Panc1 (cell line): Measurements from ENCODE around the gene TCF15. TPM values are rescaled to one million over a fixed set of nuclear protein-coding genes. Genes with fewer than 3 reads are reported as not detected.

ENCODE experiments used
- ATAC-seq: fragments of 200-7000 bp; cut with Tn5 transposase; 2 replicates; pipeline ENCODE4 v1.9.1; 2020; ENCODE audit warnings: mild to moderate bottlenecking, moderate library complexity
- BruUV-seq: library from RNA; stranded (reverse); fragments of 400-500 nt; replicated peaks from 2 replicates; lab custom pipeline; 2021; lab: Mats Ljungman, UMichigan
- CTCF ChIA-PET: fragments of 300-600 bp; sonication (Branson Sonifier 250); formaldehyde crosslinking; loops from one replicate; lab custom pipeline; 2022; ENCODE audit warnings: antibody characterized with exemption; lab: Charles Lee
- POLR2A ChIA-PET: fragments of 300-600 bp; sonication (Branson Sonifier 250); formaldehyde crosslinking; loops from one replicate; lab custom pipeline; 2022; ENCODE audit warnings: antibody characterized with exemption; lab: Charles Lee
- DNase-seq: peaks from one replicate; pipeline ENCODE4 v3.0.0-alpha.2; 2010; ENCODE audit warnings: low read depth, low spot score
- H3K27ac ChIP-seq: 2 replicates; pipeline ENCODE4 v1.5.1; 2011; ENCODE audit warnings: mild to moderate bottlenecking, low read length, inconsistent platforms
- H3K27me3 ChIP-seq: fragments of 200-500 bp; sonication (Bioruptor generic); 2 replicates; pipeline ENCODE4 v1.6.0; 2014; ENCODE audit warnings: low read length, inconsistent platforms; ENCODE audit not compliant: control insufficient read depth, insufficient read depth
- H3K36me3 ChIP-seq: fragments of 200-500 bp; sonication (Bioruptor generic); 2 replicates; pipeline ENCODE4 v1.5.1; 2014; ENCODE audit warnings: inconsistent platforms, mild to moderate bottlenecking, low read length, moderate library complexity; ENCODE audit not compliant: control insufficient read depth, insufficient read depth
- H3K4me1 ChIP-seq: 2 replicates; pipeline ENCODE4 v1.5.1; 2011; ENCODE audit warnings: inconsistent platforms, mild to moderate bottlenecking, low read length, moderate library complexity; ENCODE audit not compliant: control insufficient read depth, insufficient read depth
- H3K4me3 ChIP-seq, 2 experiments: 2 replicates each; pipeline ENCODE4 v1.5.1; 2011 to 2012; ENCODE audit warnings: low read depth in 2 of 2, low read length in 2 of 2, mild to moderate bottlenecking in 2 of 2, inconsistent platforms in 1 of 2, moderate library complexity in 1 of 2
- H3K9me3 ChIP-seq: fragments of 200-500 bp; sonication (Bioruptor generic); 2 replicates; pipeline ENCODE4 v1.5.1; 2014; ENCODE audit warnings: low read depth, mild to moderate bottlenecking, inconsistent platforms, low read length, moderate library complexity; ENCODE audit not compliant: control insufficient read depth, insufficient read depth
- CTCF ChIP-seq: fragments of 450-650 bp; IDR thresholded peaks from 2 replicates; pipeline ENCODE4 v1.5.1; 2017; ENCODE audit warnings: mild to moderate bottlenecking
- POLR2AphosphoS5 ChIP-seq: IDR thresholded peaks from 2 replicates; pipeline ENCODE4 v1.6.1; 2012; ENCODE audit warnings: mild to moderate bottlenecking, low read depth, low read length, moderate library complexity
- SIN3A ChIP-seq: IDR thresholded peaks from 2 replicates; pipeline ENCODE4 v1.6.1; 2012; ENCODE audit warnings: low read depth, mild to moderate bottlenecking, low read length, moderate library complexity, borderline replicate concordance; ENCODE audit not compliant: insufficient read depth
- TCF7L2 ChIP-seq: IDR thresholded peaks from 2 replicates; pipeline ENCODE4 v1.6.1; 2011; ENCODE audit warnings: mild to moderate bottlenecking, low read depth, low read length, inconsistent platforms
- in situ Hi-C: cut with HindIII; loops from 2 replicates; pipeline ENCODE4 v1.10.0; 2016; ENCODE audit warnings: low sequenced_read_pairs, low pct_unique_long_range_greater_than_20kb
- intact Hi-C: fragments of 100-400 bp; cut with micrococcal nuclease; formaldehyde crosslinking; loops from one replicate; pipeline ENCODE4 v1.10.0; 2022; ENCODE audit not compliant: unreplicated experiment
- total RNA-seq: library from RNA; stranded (reverse); gene quantifications from one replicate; pipeline ENCODE4 v1.2.1, GENCODE V29; 2021; ENCODE audit not compliant: unreplicated experiment
- TF ChIP-seq, protein P1 (sequence below), 2 experiments: IDR thresholded peaks; 2 replicates each; pipeline ENCODE4 v1.6.1; 2011 to 2012; ENCODE audit warnings: low read depth in 2 of 2, control low read depth in 1 of 2, low read length in 1 of 2, mild to moderate bottlenecking in 1 of 2, moderate library complexity in 1 of 2; ENCODE audit not compliant: insufficient read depth in 1 of 2

The TCF15 gene
- total RNA-seq, 1 experiment from 2014 or later, result not detected

DNA sequence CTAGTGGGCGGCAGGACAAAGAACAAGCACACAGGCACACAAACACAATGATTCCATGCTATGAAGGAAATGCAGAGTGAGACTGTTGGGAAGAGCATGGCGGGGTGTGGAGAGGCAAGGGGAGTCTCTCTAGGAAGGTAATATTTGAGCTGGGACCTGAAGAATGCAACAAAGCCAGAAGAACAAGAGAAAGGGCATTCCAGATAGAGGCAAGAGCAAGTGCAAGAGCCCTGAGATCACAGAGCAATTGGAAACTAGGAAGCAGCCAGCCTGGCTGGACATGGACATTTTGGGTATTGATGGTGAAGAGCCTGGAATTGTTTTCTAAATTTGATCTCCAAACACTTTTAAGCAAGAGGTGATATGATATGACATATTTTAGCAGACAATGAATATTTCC lies 27.4 kb upstream of the TCF15 start:
- CTCF ChIA-PET, result no interaction called here
- intact Hi-C loops (no loop called here), in situ Hi-C loops (no loop called here)
- Histone ChIP-seq H3K27ac (no peak overlapping the region), H3K4me1 (no peaks in the 10 kb centered on the region), H3K36me3 (no peaks in the 10 kb centered on the region), H3K4me3 (no peak overlapping the region), H3K9me3 (no peaks in the 10 kb centered on the region), H3K27me3 (no peaks in the 10 kb centered on the region)
- POLR2A ChIA-PET, result no interaction called here
- TF ChIP-seq TCF7L2 (no peak), POLR2AphosphoS5 (no peak), CTCF (no peak), SIN3A (no peak)
- TF ChIP-seq, protein P1, sequence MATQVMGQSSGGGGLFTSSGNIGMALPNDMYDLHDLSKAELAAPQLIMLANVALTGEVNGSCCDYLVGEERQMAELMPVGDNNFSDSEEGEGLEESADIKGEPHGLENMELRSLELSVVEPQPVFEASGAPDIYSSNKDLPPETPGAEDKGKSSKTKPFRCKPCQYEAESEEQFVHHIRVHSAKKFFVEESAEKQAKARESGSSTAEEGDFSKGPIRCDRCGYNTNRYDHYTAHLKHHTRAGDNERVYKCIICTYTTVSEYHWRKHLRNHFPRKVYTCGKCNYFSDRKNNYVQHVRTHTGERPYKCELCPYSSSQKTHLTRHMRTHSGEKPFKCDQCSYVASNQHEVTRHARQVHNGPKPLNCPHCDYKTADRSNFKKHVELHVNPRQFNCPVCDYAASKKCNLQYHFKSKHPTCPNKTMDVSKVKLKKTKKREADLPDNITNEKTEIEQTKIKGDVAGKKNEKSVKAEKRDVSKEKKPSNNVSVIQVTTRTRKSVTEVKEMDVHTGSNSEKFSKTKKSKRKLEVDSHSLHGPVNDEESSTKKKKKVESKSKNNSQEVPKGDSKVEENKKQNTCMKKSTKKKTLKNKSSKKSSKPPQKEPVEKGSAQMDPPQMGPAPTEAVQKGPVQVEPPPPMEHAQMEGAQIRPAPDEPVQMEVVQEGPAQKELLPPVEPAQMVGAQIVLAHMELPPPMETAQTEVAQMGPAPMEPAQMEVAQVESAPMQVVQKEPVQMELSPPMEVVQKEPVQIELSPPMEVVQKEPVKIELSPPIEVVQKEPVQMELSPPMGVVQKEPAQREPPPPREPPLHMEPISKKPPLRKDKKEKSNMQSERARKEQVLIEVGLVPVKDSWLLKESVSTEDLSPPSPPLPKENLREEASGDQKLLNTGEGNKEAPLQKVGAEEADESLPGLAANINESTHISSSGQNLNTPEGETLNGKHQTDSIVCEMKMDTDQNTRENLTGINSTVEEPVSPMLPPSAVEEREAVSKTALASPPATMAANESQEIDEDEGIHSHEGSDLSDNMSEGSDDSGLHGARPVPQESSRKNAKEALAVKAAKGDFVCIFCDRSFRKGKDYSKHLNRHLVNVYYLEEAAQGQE (IDR thresholded peaks at IDR 0.05; ENCODE audit: insufficient read depth in 1 of 2, low read depth in 2 of 2, low read length in 1 of 2), result no peak
- no peak for DNase-seq
- no TSS peak for BruUV-seq
- ATAC-seq, result no peak

DNA sequence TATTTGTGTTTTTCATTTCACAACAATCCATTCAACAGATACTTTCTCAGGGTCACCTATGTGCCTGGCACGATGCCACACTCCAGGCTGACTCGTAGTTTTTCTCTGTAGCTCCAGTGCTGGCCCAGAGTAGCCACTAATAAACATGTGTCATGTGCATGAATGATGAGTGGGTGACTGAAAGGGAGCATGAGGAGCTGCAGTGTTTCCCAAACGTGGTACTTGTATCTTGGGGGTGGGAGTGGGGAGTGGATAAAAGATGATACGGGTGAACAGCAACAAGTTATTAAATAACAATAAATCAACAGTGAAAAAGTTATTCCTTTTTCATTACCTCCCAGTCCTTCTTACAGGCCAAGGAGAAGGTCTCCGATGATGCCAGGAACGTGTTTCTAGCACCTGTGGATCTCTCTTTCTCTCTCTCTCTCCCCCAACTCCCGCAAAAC lies 25.8 kb upstream of the TCF15 start:
- Histone ChIP-seq H3K27me3 (peaks cover 4% of the 10 kb centered on the region; the same call in 1 of the 2 replicates), H3K4me3 (no peak overlapping the region), H3K9me3 (no peaks in the 10 kb centered on the region), H3K4me1 (no peaks in the 10 kb centered on the region), H3K27ac (no peak overlapping the region), H3K36me3 (no peaks in the 10 kb centered on the region)
- ATAC-seq (no peak), DNase-seq (no peak)
- TF ChIP-seq TCF7L2 (no peak), POLR2AphosphoS5 (no peak), SIN3A (no peak), CTCF (no peak)
- TF ChIP-seq, protein P1 (IDR thresholded peaks at IDR 0.05; ENCODE audit: insufficient read depth in 1 of 2, low read depth in 2 of 2, low read length in 1 of 2), result no peak
- intact Hi-C loops (no loop called here), in situ Hi-C loops (no loop called here)
- ChIA-PET CTCF (interaction anchor here (1.5 kb wide), 1 partner anchor 9 kb away, joined by 4 read pairs; no protein-coding TSS in a partner anchor), POLR2A (no interaction called here)
- BruUV-seq, result no TSS peak
